ENCODE results near the gene DDOST. TPM values are rescaled to one million over a fixed set of nuclear protein-coding genes. Genes with fewer than 3 reads are reported as not detected.
A peak's percentile ranks its signal among the peaks of the same experiment; 100 is the strongest.

DDOST gene
- total and polyA plus RNA-seq, 2 donors from 2014 or later, result 146 to 206 TPM

DNA sequence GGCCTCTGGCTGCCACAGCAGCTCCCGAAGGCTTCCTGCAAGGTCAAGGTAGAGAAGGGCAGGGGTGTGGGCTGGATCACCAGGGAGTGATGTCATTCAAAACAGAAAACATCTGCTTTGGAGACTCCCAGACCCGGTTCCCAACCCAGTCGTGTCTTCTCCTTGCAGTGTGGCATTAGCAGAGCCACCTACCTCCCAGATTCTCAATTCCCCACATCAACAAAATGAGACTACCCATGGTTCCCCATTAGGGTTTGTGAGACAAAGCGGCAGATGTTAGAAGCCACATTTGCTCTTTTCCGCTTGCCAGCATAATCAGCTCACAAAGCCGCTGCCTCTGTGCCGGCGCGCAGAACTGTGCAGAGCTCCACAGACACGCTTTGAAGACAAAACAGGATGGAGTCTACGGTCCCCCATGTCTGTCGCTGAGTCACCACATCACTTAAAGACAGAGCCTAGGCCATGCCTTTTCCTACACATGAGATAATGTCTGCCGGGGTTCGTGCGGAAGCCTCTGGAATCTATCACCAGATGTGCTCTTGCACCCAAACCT is 44.1 kb upstream of the DDOST start:
- Histone ChIP-seq H3K27me3 (ENCODE audit: control insufficient read depth, insufficient read depth, low read length) (no peaks in the 10 kb centered on the region), H3K36me3 (ENCODE audit: control insufficient read depth in 2 of 3, insufficient read depth in 3 of 3, low read length in 3 of 3) (no peaks in the 10 kb centered on the region), H3K4me3 (ENCODE audit: low read length in 3 of 3) (no peak overlapping the region), H3K27ac (ENCODE audit: low read depth in 2 of 2, low read length in 2 of 2) (no peak overlapping the region), H3K4me1 (ENCODE audit: control insufficient read depth in 2 of 3, insufficient read depth in 2 of 3, low read depth in 1 of 3, low read length in 3 of 3) (no peaks in the 10 kb centered on the region), H3K9ac (ENCODE audit: low read length in 3 of 3) (no peak overlapping the region), H3K9me3 (ENCODE audit: control insufficient read depth in 2 of 3, insufficient read depth in 1 of 3, low read length in 3 of 3) (no peaks in the 10 kb centered on the region)
- no peak for FAIRE-seq
- intact Hi-C loops (cut with DNase I), result no loop called here
- TF ChIP-seq, protein P1, sequence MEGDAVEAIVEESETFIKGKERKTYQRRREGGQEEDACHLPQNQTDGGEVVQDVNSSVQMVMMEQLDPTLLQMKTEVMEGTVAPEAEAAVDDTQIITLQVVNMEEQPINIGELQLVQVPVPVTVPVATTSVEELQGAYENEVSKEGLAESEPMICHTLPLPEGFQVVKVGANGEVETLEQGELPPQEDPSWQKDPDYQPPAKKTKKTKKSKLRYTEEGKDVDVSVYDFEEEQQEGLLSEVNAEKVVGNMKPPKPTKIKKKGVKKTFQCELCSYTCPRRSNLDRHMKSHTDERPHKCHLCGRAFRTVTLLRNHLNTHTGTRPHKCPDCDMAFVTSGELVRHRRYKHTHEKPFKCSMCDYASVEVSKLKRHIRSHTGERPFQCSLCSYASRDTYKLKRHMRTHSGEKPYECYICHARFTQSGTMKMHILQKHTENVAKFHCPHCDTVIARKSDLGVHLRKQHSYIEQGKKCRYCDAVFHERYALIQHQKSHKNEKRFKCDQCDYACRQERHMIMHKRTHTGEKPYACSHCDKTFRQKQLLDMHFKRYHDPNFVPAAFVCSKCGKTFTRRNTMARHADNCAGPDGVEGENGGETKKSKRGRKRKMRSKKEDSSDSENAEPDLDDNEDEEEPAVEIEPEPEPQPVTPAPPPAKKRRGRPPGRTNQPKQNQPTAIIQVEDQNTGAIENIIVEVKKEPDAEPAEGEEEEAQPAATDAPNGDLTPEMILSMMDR (IDR thresholded peaks at IDR 0.05; ENCODE audit: borderline replicate concordance, extremely low read depth, insufficient read depth), result no peak
- no peak for DNase-seq

DNA sequence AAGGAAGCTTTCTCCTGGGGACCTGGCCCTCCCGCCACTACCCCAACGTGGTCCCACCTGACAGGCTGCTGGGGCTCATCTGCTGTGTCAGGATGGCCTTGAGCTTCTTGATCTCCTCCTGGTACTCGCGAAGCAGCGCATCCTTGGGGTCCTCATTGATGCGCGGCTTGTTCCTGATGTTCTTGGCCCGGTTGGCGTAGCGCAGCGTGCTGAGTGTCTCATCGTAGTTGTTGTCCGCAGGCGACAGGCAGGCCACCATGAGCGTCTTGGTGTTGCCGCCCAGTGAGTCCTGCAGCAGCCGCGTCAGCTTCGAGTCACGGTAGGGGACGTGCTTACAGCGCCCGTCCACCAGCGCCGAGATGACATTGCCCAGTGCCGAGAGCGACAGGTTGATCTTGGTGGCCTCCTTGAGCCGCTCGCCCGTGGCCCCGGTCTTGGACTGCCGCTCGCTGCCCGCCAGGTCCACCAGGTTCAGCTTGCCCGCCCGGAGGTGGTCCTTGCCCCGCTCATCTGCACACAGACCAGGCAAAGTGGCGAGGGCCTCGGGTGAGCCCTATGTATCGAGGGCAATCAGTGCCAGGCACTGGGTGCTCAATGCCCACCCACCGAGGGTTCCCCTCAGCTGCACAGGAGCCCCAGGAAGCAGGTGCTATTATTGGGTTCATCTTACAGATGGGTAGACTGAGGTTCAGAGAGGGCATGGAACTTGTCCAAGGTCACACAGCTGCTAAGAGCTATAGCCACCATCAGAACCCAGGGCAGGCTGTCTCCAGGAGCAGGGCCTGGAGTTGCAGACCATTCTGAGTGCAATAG is 43.4 kb upstream of the DDOST start:
- Histone ChIP-seq H3K9me3 (ENCODE audit: control insufficient read depth in 2 of 3, insufficient read depth in 1 of 3, low read length in 3 of 3) (no peaks in the 10 kb centered on the region), H3K9ac (ENCODE audit: low read length in 3 of 3) (no peak overlapping the region)

DNA sequence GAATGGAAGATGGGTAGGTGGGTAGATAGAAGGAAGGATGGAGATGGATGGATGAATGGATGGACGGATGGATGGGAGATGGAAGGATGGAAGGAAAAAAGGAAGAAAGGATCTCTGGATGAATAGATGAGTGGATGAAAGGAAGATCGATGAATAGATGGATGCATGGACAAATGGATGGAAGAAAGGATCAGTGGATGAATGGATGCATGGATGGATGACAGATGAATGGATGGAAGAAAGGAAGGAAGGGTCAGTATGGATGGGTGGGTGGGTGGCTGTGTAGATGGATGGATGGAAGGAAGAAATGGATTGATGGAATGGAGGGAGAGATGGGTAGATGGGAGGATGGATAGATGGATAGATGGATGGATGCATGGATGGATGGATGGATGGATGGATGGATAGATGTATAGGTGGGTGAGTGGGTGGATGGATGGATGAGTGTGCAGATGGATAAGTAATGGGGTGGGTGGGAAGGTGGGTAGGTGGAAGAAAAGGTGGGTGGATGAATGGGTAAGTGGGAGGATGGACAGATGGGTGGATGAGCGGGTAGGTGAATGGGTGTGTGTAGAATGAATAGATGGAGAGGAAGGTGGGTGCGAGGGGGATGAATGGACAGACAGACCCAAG is 42.1 kb upstream of the DDOST start:
- no peaks in the 10 kb centered on the region for H3K4me1 ChIP-seq (ENCODE audit: control insufficient read depth in 2 of 3, insufficient read depth in 2 of 3, low read depth in 1 of 3, low read length in 3 of 3)
- H3K4me3 ChIP-seq (ENCODE audit: low read length in 3 of 3), result no peak overlapping the region
- H3K9ac ChIP-seq (ENCODE audit: low read length in 3 of 3), result no peak overlapping the region
- H3K9me3 ChIP-seq (ENCODE audit: control insufficient read depth in 2 of 3, insufficient read depth in 1 of 3, low read length in 3 of 3), result no peaks in the 10 kb centered on the region
- H3K27me3 ChIP-seq (ENCODE audit: control insufficient read depth, insufficient read depth, low read length), result no peaks in the 10 kb centered on the region
- DNase-seq (no peak), FAIRE-seq (no peak)
- H3K36me3 ChIP-seq (ENCODE audit: control insufficient read depth in 2 of 3, insufficient read depth in 3 of 3, low read length in 3 of 3), result no peaks in the 10 kb centered on the region
- H3K27ac ChIP-seq (ENCODE audit: low read depth in 2 of 2, low read length in 2 of 2), result no peak overlapping the region
- TF ChIP-seq, protein P1 (IDR thresholded peaks at IDR 0.05; ENCODE audit: borderline replicate concordance, extremely low read depth, insufficient read depth), result no peak
- intact Hi-C loops (cut with DNase I), result no loop called here

More for the DNA sequence above, 43.4 kb upstream of the DDOST start:
- FAIRE-seq, result no peak
- TF ChIP-seq, protein P1 (IDR thresholded peaks at IDR 0.05; ENCODE audit: borderline replicate concordance, extremely low read depth, insufficient read depth), result no peak
- H3K4me3 ChIP-seq (ENCODE audit: low read length in 3 of 3), result no peak overlapping the region
- no peaks in the 10 kb centered on the region for H3K36me3 ChIP-seq (ENCODE audit: control insufficient read depth in 2 of 3, insufficient read depth in 3 of 3, low read length in 3 of 3)
- H3K27ac ChIP-seq (ENCODE audit: low read depth in 2 of 2, low read length in 2 of 2), result no peak overlapping the region
- H3K4me1 ChIP-seq (ENCODE audit: control insufficient read depth in 2 of 3, insufficient read depth in 2 of 3, low read depth in 1 of 3, low read length in 3 of 3), result no peaks in the 10 kb centered on the region
- DNase-seq, result peak in 1 of 5 donors; percentile 74
- intact Hi-C loops (cut with DNase I), result no loop called here
- H3K27me3 ChIP-seq (ENCODE audit: control insufficient read depth, insufficient read depth, low read length), result no peaks in the 10 kb centered on the region

All from kidney (tissue), 14 donors.